HepG2 (cell line): Measurements from ENCODE around the gene CEBPB. TPM values are rescaled to one million over a fixed set of nuclear protein-coding genes. Genes with fewer than 3 reads are reported as not detected.

Source experiments
- ARID2 ChIP-seq: sonication (generic); formaldehyde crosslinking; IDR thresholded peaks from 2 replicates; pipeline ENCODE4 v1.8.1; 2022; ENCODE audit warnings: mild to moderate bottlenecking, missing genetic modification reagents, borderline replicate concordance
- CBFB ChIP-seq: sonication (generic); formaldehyde crosslinking; IDR thresholded peaks from 2 replicates; pipeline ENCODE4 v1.4.0; 2020; ENCODE audit warnings: missing genetic modification reagents
- FOXC1 ChIP-seq: sonication (generic); formaldehyde crosslinking; IDR thresholded peaks from 2 replicates; pipeline ENCODE4 v1.8.0; 2022; ENCODE audit warnings: mild to moderate bottlenecking, missing genetic modification reagents, borderline replicate concordance
- FOXM1 ChIP-seq: sonication (generic); formaldehyde crosslinking; IDR thresholded peaks from 2 replicates; pipeline ENCODE4 v1.5.0; 2020; ENCODE audit warnings: missing genetic modification reagents
- GABPB1 ChIP-seq: IDR thresholded peaks from 2 replicates; pipeline ENCODE4 v1.6.1; 2016; ENCODE audit warnings: mild to moderate bottlenecking, missing genetic modification reagents, moderate library complexity, missing compliant biosample characterization
- GZF1 ChIP-seq: sonication (generic); formaldehyde crosslinking; IDR thresholded peaks from 2 replicates; pipeline ENCODE4 v1.5.1; 2020; ENCODE audit warnings: mild to moderate bottlenecking, missing genetic modification reagents
- HMG20B ChIP-seq: conservative IDR thresholded peaks from 2 replicates; pipeline ENCODE4 v1.6.1; 2016; ENCODE audit warnings: missing genetic modification reagents, missing compliant biosample characterization
- MED13 ChIP-seq: sonication (generic); formaldehyde crosslinking; IDR thresholded peaks from 2 replicates; pipeline ENCODE4 v1.5.0; 2020; ENCODE audit warnings: missing genetic modification reagents
- SNAI1 ChIP-seq: sonication (generic); formaldehyde crosslinking; IDR thresholded peaks from 2 replicates; pipeline ENCODE4 v1.5.0; 2020; ENCODE audit warnings: mild to moderate bottlenecking, missing genetic modification reagents, borderline replicate concordance
- ZBTB8A ChIP-seq: sonication (generic); formaldehyde crosslinking; IDR thresholded peaks from 2 replicates; pipeline ENCODE4 v1.4.0; 2020; ENCODE audit warnings: mild to moderate bottlenecking, low read depth, missing genetic modification reagents, borderline replicate concordance
- ZHX1 ChIP-seq: sonication (generic); formaldehyde crosslinking; IDR thresholded peaks from 2 replicates; pipeline ENCODE4 v1.8.1; 2022; ENCODE audit warnings: low read depth, mild to moderate bottlenecking, missing genetic modification reagents
- ZNF101 ChIP-seq: sonication (generic); formaldehyde crosslinking; IDR thresholded peaks from 2 replicates; pipeline ENCODE4 v1.4.0; 2020; ENCODE audit warnings: mild to moderate bottlenecking, low read depth, missing genetic modification reagents, borderline replicate concordance
- ZNF205 ChIP-seq: IDR thresholded peaks from 2 replicates; pipeline ENCODE4 v1.6.1; 2018; ENCODE audit warnings: missing biosample characterization, missing genetic modification reagents
- ZNF282 ChIP-seq: fragments of 450-650 bp; IDR thresholded peaks from 2 replicates; pipeline ENCODE4 v1.6.1; 2018; ENCODE audit not compliant: partially characterized antibody
- ZNF546 ChIP-seq: sonication (generic); formaldehyde crosslinking; conservative IDR thresholded peaks from 2 replicates; pipeline ENCODE4 v1.8.1; 2023; ENCODE audit warnings: mild to moderate bottlenecking, missing genetic modification reagents
- ZNF589 ChIP-seq: sonication (generic); formaldehyde crosslinking; conservative IDR thresholded peaks from 2 replicates; pipeline ENCODE4 v1.8.0; 2022; ENCODE audit warnings: mild to moderate bottlenecking, moderate library complexity, missing genetic modification reagents
- ZNF709 ChIP-seq: sonication (generic); formaldehyde crosslinking; IDR thresholded peaks from 2 replicates; pipeline ENCODE4 v1.5.0; 2020; ENCODE audit warnings: mild to moderate bottlenecking, missing genetic modification reagents
- polyA plus RNA-seq, 8 experiments: library from polyadenylated mRNA; depleted of rRNA in 3 of 8; stranded (reverse) in 7 of 8; unstranded in 1 of 8; fragments of >200 nt; fragmentation: Illumina TruSeq in 4 of 8; extraction: Trizol in 4 of 8; gene quantifications; 2 replicates each; pipeline versions ENCODE4 v1.2.1 to v1.2.3, GENCODE V29; 2011 to 2016; ENCODE audit warnings: low read depth in 4 of 8, missing spikeins in 1 of 8, mixed read lengths in 1 of 8; ENCODE audit not compliant: insufficient read depth in 1 of 8
- total RNA-seq, 5 experiments: library from RNA; depleted of rRNA; stranded (reverse); fragments of >200 nt; fragmentation: Illumina TruSeq; extraction: Trizol; gene quantifications; 2 replicates each; pipeline ENCODE4 v1.2.3, GENCODE V29; 2016; ENCODE audit warnings: low read depth in 1 of 5
- TF ChIP-seq, protein P1 (sequence below): sonication (generic); formaldehyde crosslinking; IDR thresholded peaks from 2 replicates; pipeline ENCODE4 v1.4.0; 2020; ENCODE audit warnings: missing genetic modification reagents
- TF ChIP-seq, protein P2 (sequence below): IDR thresholded peaks from 2 replicates; pipeline ENCODE4 v1.6.1; 2016; ENCODE audit warnings: low read depth, missing genetic modification reagents, missing compliant biosample characterization

The CEBPB gene
- total and polyA plus RNA-seq, 2 of the 13 experiments (the other 11 are each of a cell fraction or from before 2014, with no cell fraction given): 18.5 to 28.2 TPM

DNA sequence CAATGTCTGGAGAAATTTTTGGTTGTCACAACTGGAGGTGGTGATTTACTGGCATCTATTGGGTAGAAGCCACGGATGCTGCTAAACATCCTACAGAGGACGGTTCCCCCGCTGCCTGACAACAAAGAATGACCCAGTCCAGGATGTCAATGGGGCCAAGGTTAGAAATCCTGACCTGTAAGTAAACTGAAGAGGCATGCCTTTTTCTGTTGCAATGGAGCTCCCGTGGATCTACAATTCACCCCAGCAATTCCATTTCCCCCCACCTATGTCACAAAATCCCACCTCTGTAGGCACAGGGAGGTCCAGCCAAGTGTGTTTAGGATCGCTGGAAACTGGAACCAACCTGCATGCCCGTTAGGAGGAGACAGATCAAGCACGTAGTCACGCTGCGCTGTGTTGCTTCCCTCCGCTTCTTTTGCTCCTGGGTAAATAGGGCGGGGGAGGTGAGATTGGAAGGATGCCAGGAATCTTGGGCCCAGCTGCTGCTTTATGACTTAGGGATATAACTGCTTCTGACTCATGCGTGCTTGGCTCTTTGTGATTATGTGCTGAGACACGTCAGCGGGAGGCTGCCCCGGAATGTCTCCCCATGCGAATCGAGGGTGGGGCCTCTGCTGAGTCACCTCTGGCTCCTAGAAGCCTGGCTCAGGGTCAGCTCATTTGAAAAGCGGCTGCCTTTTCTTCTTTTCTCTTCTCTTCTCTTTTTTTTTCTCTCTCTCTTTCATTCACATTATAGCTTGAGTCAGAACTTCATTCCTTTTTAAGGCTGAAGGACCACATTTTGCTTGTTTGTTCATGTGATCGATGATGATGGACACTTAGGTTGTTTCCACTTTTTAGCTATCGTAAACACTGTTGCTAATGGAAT lies 24.7 kb upstream of the CEBPB start (continued):
- peak; percentile 92 for TF ChIP-seq ZHX1 (CRISPR knock-in tag)
- TF ChIP-seq HMG20B (CRISPR knock-in tag): peak; percentile 87
- TF ChIP-seq, protein P1, sequence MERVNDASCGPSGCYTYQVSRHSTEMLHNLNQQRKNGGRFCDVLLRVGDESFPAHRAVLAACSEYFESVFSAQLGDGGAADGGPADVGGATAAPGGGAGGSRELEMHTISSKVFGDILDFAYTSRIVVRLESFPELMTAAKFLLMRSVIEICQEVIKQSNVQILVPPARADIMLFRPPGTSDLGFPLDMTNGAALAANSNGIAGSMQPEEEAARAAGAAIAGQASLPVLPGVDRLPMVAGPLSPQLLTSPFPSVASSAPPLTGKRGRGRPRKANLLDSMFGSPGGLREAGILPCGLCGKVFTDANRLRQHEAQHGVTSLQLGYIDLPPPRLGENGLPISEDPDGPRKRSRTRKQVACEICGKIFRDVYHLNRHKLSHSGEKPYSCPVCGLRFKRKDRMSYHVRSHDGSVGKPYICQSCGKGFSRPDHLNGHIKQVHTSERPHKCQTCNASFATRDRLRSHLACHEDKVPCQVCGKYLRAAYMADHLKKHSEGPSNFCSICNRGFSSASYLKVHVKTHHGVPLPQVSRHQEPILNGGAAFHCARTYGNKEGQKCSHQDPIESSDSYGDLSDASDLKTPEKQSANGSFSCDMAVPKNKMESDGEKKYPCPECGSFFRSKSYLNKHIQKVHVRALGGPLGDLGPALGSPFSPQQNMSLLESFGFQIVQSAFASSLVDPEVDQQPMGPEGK (CRISPR knock-in tag): peak; percentile 99
- TF ChIP-seq SNAI1: 0 out of 2 replicates have a peak, but pooled peaks have one; percentile 89
- TF ChIP-seq, protein P2, sequence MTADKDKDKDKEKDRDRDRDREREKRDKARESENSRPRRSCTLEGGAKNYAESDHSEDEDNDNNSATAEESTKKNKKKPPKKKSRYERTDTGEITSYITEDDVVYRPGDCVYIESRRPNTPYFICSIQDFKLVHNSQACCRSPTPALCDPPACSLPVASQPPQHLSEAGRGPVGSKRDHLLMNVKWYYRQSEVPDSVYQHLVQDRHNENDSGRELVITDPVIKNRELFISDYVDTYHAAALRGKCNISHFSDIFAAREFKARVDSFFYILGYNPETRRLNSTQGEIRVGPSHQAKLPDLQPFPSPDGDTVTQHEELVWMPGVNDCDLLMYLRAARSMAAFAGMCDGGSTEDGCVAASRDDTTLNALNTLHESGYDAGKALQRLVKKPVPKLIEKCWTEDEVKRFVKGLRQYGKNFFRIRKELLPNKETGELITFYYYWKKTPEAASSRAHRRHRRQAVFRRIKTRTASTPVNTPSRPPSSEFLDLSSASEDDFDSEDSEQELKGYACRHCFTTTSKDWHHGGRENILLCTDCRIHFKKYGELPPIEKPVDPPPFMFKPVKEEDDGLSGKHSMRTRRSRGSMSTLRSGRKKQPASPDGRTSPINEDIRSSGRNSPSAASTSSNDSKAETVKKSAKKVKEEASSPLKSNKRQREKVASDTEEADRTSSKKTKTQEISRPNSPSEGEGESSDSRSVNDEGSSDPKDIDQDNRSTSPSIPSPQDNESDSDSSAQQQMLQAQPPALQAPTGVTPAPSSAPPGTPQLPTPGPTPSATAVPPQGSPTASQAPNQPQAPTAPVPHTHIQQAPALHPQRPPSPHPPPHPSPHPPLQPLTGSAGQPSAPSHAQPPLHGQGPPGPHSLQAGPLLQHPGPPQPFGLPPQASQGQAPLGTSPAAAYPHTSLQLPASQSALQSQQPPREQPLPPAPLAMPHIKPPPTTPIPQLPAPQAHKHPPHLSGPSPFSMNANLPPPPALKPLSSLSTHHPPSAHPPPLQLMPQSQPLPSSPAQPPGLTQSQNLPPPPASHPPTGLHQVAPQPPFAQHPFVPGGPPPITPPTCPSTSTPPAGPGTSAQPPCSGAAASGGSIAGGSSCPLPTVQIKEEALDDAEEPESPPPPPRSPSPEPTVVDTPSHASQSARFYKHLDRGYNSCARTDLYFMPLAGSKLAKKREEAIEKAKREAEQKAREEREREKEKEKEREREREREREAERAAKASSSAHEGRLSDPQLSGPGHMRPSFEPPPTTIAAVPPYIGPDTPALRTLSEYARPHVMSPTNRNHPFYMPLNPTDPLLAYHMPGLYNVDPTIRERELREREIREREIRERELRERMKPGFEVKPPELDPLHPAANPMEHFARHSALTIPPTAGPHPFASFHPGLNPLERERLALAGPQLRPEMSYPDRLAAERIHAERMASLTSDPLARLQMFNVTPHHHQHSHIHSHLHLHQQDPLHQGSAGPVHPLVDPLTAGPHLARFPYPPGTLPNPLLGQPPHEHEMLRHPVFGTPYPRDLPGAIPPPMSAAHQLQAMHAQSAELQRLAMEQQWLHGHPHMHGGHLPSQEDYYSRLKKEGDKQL: peak; percentile 67
- no peak for TF ChIP-seq ZNF589 (CRISPR knock-in tag)
- peak; percentile 74; the same call in 1 of the 2 replicates for TF ChIP-seq GZF1 (CRISPR knock-in tag)
- TF ChIP-seq ZNF101: no peak
- TF ChIP-seq ARID2 (CRISPR knock-in tag): no peak; the same call in 1 of the 2 replicates
- peak; percentile 43; the same call in 1 of the 2 replicates for TF ChIP-seq ZBTB8A (CRISPR knock-in tag)
- 0 out of 2 replicates have a peak, but pooled peaks have one; percentile 49 for TF ChIP-seq GABPB1
- TF ChIP-seq ZNF205 (CRISPR knock-in tag): peak; percentile 90
- TF ChIP-seq MED13 (CRISPR knock-in tag): peak; percentile 69; the same call in 1 of the 2 replicates
- no peak for TF ChIP-seq FOXM1 (CRISPR knock-in tag)
- TF ChIP-seq ZNF709 (CRISPR knock-in tag): peak; percentile 97; the same call in 1 of the 2 replicates
- TF ChIP-seq FOXC1: peak; percentile 92; the same call in 1 of the 2 replicates
- TF ChIP-seq CBFB (CRISPR knock-in tag): no peak; the same call in 1 of the 2 replicates
- peak; percentile 67; the same call in 1 of the 2 replicates for TF ChIP-seq ZNF546 (CRISPR knock-in tag)
- no peak for TF ChIP-seq ZNF282
